Neutrophil (primary cell): Measurements from ENCODE around the gene CMTM1.

ENCODE experiments used
- H3K27ac ChIP-seq: fragments of 200-600 bp; sonication (generic); 2 replicates; pipeline ENCODE4 v1.5.1; 2016; ENCODE audit warnings: mild to moderate bottlenecking, moderate library complexity
- H3K27me3 ChIP-seq: fragments of 200-600 bp; sonication (generic); 2 replicates; pipeline ENCODE4 v1.6.0; 2016; ENCODE audit warnings: mild to moderate bottlenecking
- H3K36me3 ChIP-seq: fragments of 200-600 bp; sonication (generic); 2 replicates; pipeline ENCODE4 v1.5.1; 2017
- H3K4me1 ChIP-seq, 2 experiments: fragments of 200-600 bp in 1 of 2; sonication (generic) in 1 of 2; 1 replicate in 1 of 2; 2 replicates in 1 of 2; pipeline versions ENCODE4 v1.5.1 to v1.6.1; 2013 to 2016; ENCODE audit warnings: low read depth in 1 of 2, low read length in 1 of 2, mild to moderate bottlenecking in 1 of 2, moderate library complexity in 1 of 2; ENCODE audit not compliant: control insufficient read depth in 1 of 2, insufficient read depth in 1 of 2
- H3K4me3 ChIP-seq, 2 experiments: fragments of 200-600 bp in 1 of 2; sonication (generic) in 1 of 2; 1 replicate in 1 of 2; 2 replicates in 1 of 2; pipeline ENCODE4 v1.5.1; 2013 to 2016; ENCODE audit warnings: low read depth in 1 of 2, low read length in 1 of 2, mild to moderate bottlenecking in 1 of 2, moderate library complexity in 1 of 2
- H3K9me3 ChIP-seq: fragments of 200-600 bp; sonication (generic); 2 replicates; pipeline ENCODE4 v1.5.1; 2016
- TF ChIP-seq, protein P1 (sequence below): fragments of 200-600 bp; sonication (generic); IDR thresholded peaks from 2 replicates; pipeline ENCODE4 v1.5.1; 2016; ENCODE audit warnings: antibody characterized with exemption

CMTM1 gene

DNA sequence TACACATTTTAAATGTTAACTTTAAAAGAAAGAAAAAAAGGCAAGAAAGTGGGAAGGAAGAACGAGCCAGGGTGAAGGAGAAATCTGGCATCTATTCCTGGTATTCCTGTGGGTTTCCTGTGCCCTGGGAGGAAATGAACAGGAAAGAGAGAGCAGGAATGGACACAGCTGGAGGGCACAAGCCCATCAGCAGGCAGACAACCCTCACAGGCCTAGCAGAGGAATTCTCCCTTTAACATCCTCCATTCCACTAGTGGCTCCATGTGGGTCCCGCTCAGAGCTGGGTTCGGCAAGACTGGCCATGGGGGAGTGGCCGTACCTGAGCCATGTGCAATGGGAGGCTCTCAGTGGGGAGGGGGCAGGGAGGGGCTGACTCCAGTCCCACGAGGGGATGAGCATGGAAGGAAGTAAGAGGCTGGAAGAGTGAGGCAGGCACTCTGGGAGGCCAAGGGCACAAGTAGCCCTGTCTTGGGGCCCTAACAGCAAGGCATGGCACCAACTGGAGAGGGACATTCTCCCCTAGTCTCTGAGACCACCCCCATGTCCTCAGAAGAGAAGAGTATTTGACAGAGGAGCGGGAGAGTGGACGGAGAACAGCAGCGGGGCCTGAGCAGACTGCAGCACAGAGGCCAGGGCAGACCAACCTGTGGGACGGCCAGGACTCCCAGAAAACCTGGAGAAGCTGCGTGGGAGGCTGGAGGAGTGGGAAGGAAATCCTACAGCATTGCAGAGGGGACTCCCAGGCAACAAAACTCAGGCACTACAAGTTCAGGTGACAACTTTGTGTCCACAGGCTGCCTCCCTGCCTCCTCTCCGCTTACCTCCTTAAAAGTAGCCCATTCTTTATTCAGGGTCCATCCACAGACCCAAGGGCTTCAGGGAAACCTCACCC, 46.5 kb upstream of the CMTM1 start:
- TF ChIP-seq, protein P1, sequence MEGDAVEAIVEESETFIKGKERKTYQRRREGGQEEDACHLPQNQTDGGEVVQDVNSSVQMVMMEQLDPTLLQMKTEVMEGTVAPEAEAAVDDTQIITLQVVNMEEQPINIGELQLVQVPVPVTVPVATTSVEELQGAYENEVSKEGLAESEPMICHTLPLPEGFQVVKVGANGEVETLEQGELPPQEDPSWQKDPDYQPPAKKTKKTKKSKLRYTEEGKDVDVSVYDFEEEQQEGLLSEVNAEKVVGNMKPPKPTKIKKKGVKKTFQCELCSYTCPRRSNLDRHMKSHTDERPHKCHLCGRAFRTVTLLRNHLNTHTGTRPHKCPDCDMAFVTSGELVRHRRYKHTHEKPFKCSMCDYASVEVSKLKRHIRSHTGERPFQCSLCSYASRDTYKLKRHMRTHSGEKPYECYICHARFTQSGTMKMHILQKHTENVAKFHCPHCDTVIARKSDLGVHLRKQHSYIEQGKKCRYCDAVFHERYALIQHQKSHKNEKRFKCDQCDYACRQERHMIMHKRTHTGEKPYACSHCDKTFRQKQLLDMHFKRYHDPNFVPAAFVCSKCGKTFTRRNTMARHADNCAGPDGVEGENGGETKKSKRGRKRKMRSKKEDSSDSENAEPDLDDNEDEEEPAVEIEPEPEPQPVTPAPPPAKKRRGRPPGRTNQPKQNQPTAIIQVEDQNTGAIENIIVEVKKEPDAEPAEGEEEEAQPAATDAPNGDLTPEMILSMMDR, result no peak
- no peaks in the 10 kb centered on the region for H3K9me3 ChIP-seq
- peaks cover 98 to 100% of the 10 kb centered on the region in 2 experiments for H3K4me1 ChIP-seq
- no peaks in the 10 kb centered on the region for H3K27me3 ChIP-seq
- peak overlapping the region; percentile 38 to 76 for H3K4me3 ChIP-seq
- no peaks in the 10 kb centered on the region for H3K36me3 ChIP-seq
- H3K27ac ChIP-seq, result peak overlapping the region; percentile 98

DNA sequence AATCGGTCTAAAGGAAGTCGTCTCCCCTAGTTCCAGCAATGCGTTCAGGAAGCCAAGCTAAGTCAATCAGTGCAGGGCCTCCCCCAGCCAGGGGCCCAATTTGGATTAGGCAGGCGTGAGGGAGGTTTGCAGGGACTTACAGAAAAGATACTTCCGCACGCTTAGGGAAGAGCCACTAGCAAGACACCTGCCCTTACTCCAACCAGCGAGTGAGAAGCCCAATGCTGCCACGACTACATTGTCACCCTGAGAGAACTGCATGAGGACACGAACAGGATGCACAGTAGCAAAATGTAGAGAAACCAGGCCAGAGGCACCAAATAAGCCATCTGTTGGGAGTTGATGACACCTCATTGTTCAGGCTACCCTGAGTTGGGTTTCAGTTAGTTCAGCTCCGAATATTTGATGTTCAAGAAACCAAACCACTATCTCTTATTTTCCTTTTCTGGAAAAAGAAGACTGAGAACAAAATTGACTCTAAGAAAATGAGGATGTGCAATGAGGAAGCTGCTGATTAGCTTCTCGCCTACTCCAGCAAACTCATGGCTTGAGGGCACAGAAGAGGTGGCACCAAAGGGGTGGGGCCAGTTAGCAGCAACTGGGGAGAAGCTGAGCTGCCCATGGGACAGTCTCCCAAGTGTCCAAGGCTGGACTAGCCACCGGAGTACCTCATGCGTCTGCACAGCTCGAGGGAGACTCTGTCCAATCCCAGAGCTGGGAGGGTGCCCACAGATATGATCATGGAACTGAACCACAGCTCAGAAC, 45.7 kb upstream of the CMTM1 start:
- peak overlapping the region; percentile 98 for H3K27ac ChIP-seq

DNA sequence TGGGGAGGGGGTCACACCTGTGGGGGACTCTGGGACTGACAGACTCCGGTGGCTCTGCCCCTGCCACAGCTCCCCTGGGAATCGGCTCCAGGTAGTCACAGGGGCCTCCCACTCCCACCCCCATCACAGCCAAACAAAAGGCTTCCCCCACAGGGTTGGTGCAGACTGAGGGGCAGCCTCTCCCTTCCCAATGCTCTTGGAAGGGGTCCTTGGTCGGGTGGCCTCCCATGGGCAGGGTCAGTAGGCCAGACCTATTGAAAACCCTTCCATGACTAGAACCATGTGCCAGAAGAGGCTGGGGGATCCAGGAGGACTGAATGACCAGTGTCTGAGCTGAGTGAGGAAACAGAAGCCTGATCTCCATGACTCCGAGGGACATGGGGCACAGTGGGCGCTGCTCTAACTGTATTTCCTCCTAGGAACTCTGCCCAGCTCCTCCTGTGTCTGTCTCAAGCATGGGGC, 45.0 kb upstream of the CMTM1 start:
- H3K36me3 ChIP-seq, result no peaks in the 10 kb centered on the region
- H3K9me3 ChIP-seq, result no peaks in the 10 kb centered on the region
- TF ChIP-seq, protein P1, result no peak
- no peaks in the 10 kb centered on the region for H3K27me3 ChIP-seq
- peaks cover 98 to 100% of the 10 kb centered on the region in 2 experiments for H3K4me1 ChIP-seq
- peak overlapping the region; percentile 38 to 76 for H3K4me3 ChIP-seq
- peak overlapping the region; percentile 98 for H3K27ac ChIP-seq

More for the DNA sequence above, 45.7 kb upstream of the CMTM1 start:
- TF ChIP-seq, protein P1, result peak; percentile 14
- Histone ChIP-seq H3K4me1 (peaks cover 98 to 100% of the 10 kb centered on the region in 2 experiments), H3K36me3 (no peaks in the 10 kb centered on the region), H3K9me3 (no peaks in the 10 kb centered on the region), H3K27me3 (no peaks in the 10 kb centered on the region), H3K4me3 (peak overlapping the region; percentile 38 to 76)

DNA sequence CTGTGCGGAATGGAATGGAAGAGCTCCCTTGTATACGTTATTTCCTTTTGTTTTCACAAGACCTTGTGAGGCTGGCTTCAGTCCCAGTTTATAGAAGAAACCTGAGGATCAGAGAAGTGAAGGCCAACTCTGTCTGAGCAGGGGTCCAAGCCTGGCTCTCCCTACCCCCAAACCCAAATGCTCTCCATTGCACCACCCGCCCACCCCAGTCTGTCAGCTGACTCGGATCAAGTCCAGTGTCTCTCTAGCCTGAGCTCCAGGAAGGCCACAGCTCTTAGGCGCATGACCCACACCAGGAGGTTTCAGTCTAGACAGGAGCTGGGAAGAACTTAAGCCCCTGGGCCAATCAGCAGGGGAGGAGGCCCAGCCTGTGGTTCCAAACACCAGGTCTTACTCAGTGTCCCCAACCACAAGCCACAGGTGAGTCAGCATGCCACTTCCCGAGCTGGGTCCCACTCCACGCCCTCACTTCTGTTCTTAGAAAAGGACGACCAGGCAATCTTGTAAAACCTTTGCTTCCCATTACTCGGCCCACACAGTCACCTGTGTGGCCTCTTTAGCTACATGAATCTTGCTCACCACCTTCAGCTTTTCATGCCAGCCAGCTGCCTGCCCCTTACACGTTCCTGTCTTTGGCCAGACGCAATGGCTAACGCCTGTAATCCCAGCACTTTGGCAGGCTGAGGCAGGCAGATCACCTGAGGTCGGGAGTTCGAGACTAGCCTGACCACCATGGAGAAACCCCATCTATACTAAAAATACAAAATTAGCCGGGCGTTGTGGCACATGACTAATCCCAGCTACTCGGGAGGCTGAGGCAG, 44.1 kb upstream of the CMTM1 start:
- Histone ChIP-seq H3K4me1 (peaks cover 100% of the 10 kb centered on the region in 2 experiments), H3K36me3 (no peaks in the 10 kb centered on the region), H3K27ac (peak overlapping the region; percentile 98), H3K4me3 (peak overlapping the region; percentile 38 to 76), H3K9me3 (no peaks in the 10 kb centered on the region), H3K27me3 (no peaks in the 10 kb centered on the region)
- TF ChIP-seq, protein P1, result peak; percentile 14
